Vagina (tissue), 2 donors: Measurements from ENCODE around the gene LRRC8A.

Experiments used
- CTCF ChIP-seq, 3 experiments: fragments of 450-650 bp in 2 of 3; fragments of 200-600 bp in 1 of 3; sonication (generic) in 1 of 3; IDR thresholded peaks; one replicate each; pipeline ENCODE4 v1.5.1; 2017 to 2019; ENCODE audit warnings: antibody characterized with exemption in 3 of 3, mild to moderate bottlenecking in 2 of 3, moderate library complexity in 2 of 3
- POLR2AphosphoS5 ChIP-seq, 2 donors: sonication (generic); formaldehyde crosslinking; IDR thresholded peaks; one replicate each; pipeline ENCODE4 v1.9.0; 2017; ENCODE audit warnings: antibody characterized with exemption in 2 of 2, mild to moderate bottlenecking in 2 of 2, low read depth in 1 of 2; ENCODE audit not compliant: insufficient read depth in 1 of 2

GRCh38 chr9:128877852-128878251 is 4.1 kb upstream of the LRRC8A start:
- no peak for TF ChIP-seq POLR2AphosphoS5 (IDR thresholded peaks at IDR 0.05; ENCODE audit: insufficient read depth in 1 of 2, low read depth in 1 of 2)
- no peak for TF ChIP-seq CTCF (IDR thresholded peaks at IDR 0.05)
